WTC11 (cell line): Measurements from ENCODE around the gene ANP32D. TPM values are rescaled to one million over a fixed set of nuclear protein-coding genes. Genes with fewer than 3 reads are reported as not detected.

ENCODE experiments used
- ATAC-seq: fragments of 200-7000 bp; cut with Tn5 transposase; 2 replicates; pipeline ENCODE4 v1.10.0; 2021; ENCODE audit warnings: mild to moderate bottlenecking, moderate library complexity
- CTCF ChIA-PET: fragments of 300-600 bp; sonication (Branson Sonifier 250); formaldehyde crosslinking; loops from one replicate; lab custom pipeline; 2021; ENCODE audit warnings: antibody characterized with exemption; lab: Charles Lee
- POLR2A ChIA-PET: fragments of 350-600 bp; sonication (Branson Sonifier 250); formaldehyde crosslinking; loops from one replicate; lab custom pipeline; 2021; ENCODE audit warnings: antibody characterized with exemption; lab: Charles Lee
- DNase-seq: peaks from one replicate; pipeline ENCODE4 v3.0.0; 2021; ENCODE audit warnings: low spot score
- H3K27ac Mint-ChIP-seq: 2 replicates; pipeline ENCODE4 v1.8.0; 2021; ENCODE audit warnings: mixed read lengths
- H3K27me3 Mint-ChIP-seq: 2 replicates; pipeline ENCODE4 v1.8.0; 2021; ENCODE audit warnings: low read depth, mild to moderate bottlenecking, moderate library complexity, mixed read lengths
- H3K36me3 Mint-ChIP-seq: 2 replicates; pipeline ENCODE4 v1.8.0; 2021; ENCODE audit warnings: mixed read lengths
- H3K4me1 Mint-ChIP-seq: 2 replicates; pipeline ENCODE4 v1.8.0; 2022; ENCODE audit warnings: mixed read lengths
- H3K4me3 Mint-ChIP-seq: 2 replicates; pipeline ENCODE4 v1.8.0; 2021; ENCODE audit warnings: mild to moderate bottlenecking, moderate library complexity, mixed read lengths
- H3K9me3 Mint-ChIP-seq: 2 replicates; pipeline ENCODE4 v1.8.0; 2021; ENCODE audit warnings: mixed read lengths
- AR ChIP-seq: fragments of 250-450 bp; sonication (Bioruptor Pico); IDR thresholded peaks from 2 replicates; pipeline ENCODE4 v1.9.0; 2021; ENCODE audit warnings: mild to moderate bottlenecking
- ATF1 ChIP-seq: sonication (generic); formaldehyde crosslinking; IDR thresholded peaks from 2 replicates; pipeline ENCODE4 v1.8.1; 2023; ENCODE audit warnings: mild to moderate bottlenecking, moderate library complexity, missing genetic modification reagents
- ATF3 ChIP-seq: sonication (generic); formaldehyde crosslinking; conservative IDR thresholded peaks from 2 replicates; pipeline ENCODE4 v1.8.1; 2022; ENCODE audit warnings: mild to moderate bottlenecking, missing genetic modification reagents
- CDX4 ChIP-seq: fragments of 250-450 bp; sonication (Bioruptor Pico); IDR thresholded peaks from 2 replicates; pipeline ENCODE4 v1.9.0; 2021; ENCODE audit warnings: moderate library complexity, mild to moderate bottlenecking, inconsistent platforms, borderline replicate concordance
- ELF4 ChIP-seq: sonication (generic); formaldehyde crosslinking; IDR thresholded peaks from 2 replicates; pipeline ENCODE4 v1.8.1; 2022; ENCODE audit warnings: low read depth, mild to moderate bottlenecking, moderate library complexity, missing genetic modification reagents
- EMX1 ChIP-seq: fragments of 250-450 bp; sonication (Bioruptor Pico); IDR thresholded peaks from 2 replicates; pipeline ENCODE4 v1.8.0; 2021; ENCODE audit warnings: mild to moderate bottlenecking
- FOXP4 ChIP-seq: sonication (generic); formaldehyde crosslinking; IDR thresholded peaks from 2 replicates; pipeline ENCODE4 v1.8.0; 2022; ENCODE audit warnings: mild to moderate bottlenecking, missing genetic modification reagents
- GRHL2 ChIP-seq: fragments of 250-450 bp; sonication (Bioruptor Pico); IDR thresholded peaks from 2 replicates; pipeline ENCODE4 v1.8.0; 2022; ENCODE audit warnings: mild to moderate bottlenecking, moderate library complexity; ENCODE audit not compliant: insufficient replicate concordance, severe bottlenecking
- JAZF1 ChIP-seq: fragments of 250-450 bp; sonication (Bioruptor Pico); IDR thresholded peaks from 2 replicates; pipeline ENCODE4 v1.9.0; 2021; ENCODE audit warnings: moderate library complexity, mild to moderate bottlenecking, inconsistent platforms
- KAT7 ChIP-seq: sonication (generic); formaldehyde crosslinking; IDR thresholded peaks from 2 replicates; pipeline ENCODE4 v1.8.1; 2023; ENCODE audit warnings: missing genetic modification reagents, mild to moderate bottlenecking, borderline replicate concordance
- MAX ChIP-seq: sonication (generic); formaldehyde crosslinking; IDR thresholded peaks from 2 replicates; pipeline ENCODE4 v1.8.0; 2022; ENCODE audit warnings: mild to moderate bottlenecking, missing genetic modification reagents
- NFYB ChIP-seq: sonication (generic); formaldehyde crosslinking; conservative IDR thresholded peaks from 2 replicates; pipeline ENCODE4 v1.8.0; 2022; ENCODE audit warnings: low read depth, missing genetic modification reagents
- NR3C1 ChIP-seq: sonication (generic); formaldehyde crosslinking; conservative IDR thresholded peaks from 2 replicates; pipeline ENCODE4 v1.8.1; 2023; ENCODE audit warnings: low read depth, mild to moderate bottlenecking, missing genetic modification reagents
- RORB ChIP-seq: fragments of 250-450 bp; sonication (Bioruptor Pico); IDR thresholded peaks from 2 replicates; pipeline ENCODE4 v1.9.0; 2021; ENCODE audit warnings: mild to moderate bottlenecking
- ZBTB43 ChIP-seq: sonication (generic); formaldehyde crosslinking; IDR thresholded peaks from 2 replicates; pipeline ENCODE4 v1.8.1; 2023; ENCODE audit warnings: mild to moderate bottlenecking, missing genetic modification reagents
- ZNF219 ChIP-seq: sonication (generic); formaldehyde crosslinking; IDR thresholded peaks from 2 replicates; pipeline ENCODE4 v1.8.0; 2023; ENCODE audit warnings: missing genetic modification reagents, mild to moderate bottlenecking, borderline replicate concordance
- ZNF425 ChIP-seq: fragments of 250-450 bp; sonication (Bioruptor Pico); conservative IDR thresholded peaks from 2 replicates; pipeline ENCODE4 v1.9.0; 2021; ENCODE audit warnings: mild to moderate bottlenecking
- total RNA-seq: library from RNA; stranded (reverse); gene quantifications from 3 replicates; pipeline ENCODE4 v1.2.3, GENCODE V29; 2021

Gene ANP32D
- total RNA-seq, 1 experiment from 2014 or later = not detected

- no peak for TF ChIP-seq ATF3 (CRISPR knock-in tag)
- TF ChIP-seq ZNF219 (CRISPR knock-in tag) = no peak
- no peak for TF ChIP-seq AR (CRISPR knock-in tag)
- TF ChIP-seq NR3C1 (CRISPR knock-in tag) = no peak
- TF ChIP-seq JAZF1 (CRISPR knock-in tag) = no peak
- no peak for TF ChIP-seq EMX1 (CRISPR knock-in tag)
- TF ChIP-seq MAX = no peak
- no peak for TF ChIP-seq FOXP4
- no peak for TF ChIP-seq ZNF425
Observed at GRCh38 chr12:48508987-48509386, 36.6 kb downstream of the ANP32D start (continued).

- Mint-ChIP-seq H3K27ac (no peak overlapping the region), H3K27me3 (peaks cover 9% of the 10 kb centered on the region), H3K4me1 (no peaks in the 10 kb centered on the region), H3K4me3 (no peak overlapping the region), H3K9me3 (peaks cover 83% of the 10 kb centered on the region), H3K36me3 (peaks cover 17% of the 10 kb centered on the region)
- POLR2A ChIA-PET = no interaction called here
- ATAC-seq = no peak
- CTCF ChIA-PET = no interaction called here
- DNase-seq = no peak
- TF ChIP-seq ATF1 (CRISPR knock-in tag) (no peak), RORB (CRISPR knock-in tag) (no peak), CDX4 (CRISPR knock-in tag) (no peak), NFYB (CRISPR knock-in tag) (no peak), GRHL2 (CRISPR knock-in tag) (no peak), ZBTB43 (CRISPR knock-in tag) (no peak), KAT7 (CRISPR knock-in tag) (no peak), ELF4 (no peak)
- TF ChIP-seq, all 79 proteins: peak for 0
Observed at GRCh38 chr12:48510111-48510510, 37.8 kb downstream of the ANP32D start.
